HCT116 (cell line): Measurements from ENCODE around the gene MRAS. TPM values are rescaled to one million over a fixed set of nuclear protein-coding genes. Genes with fewer than 3 reads are reported as not detected.
A peak's percentile ranks its signal among the peaks of the same experiment; 100 is the strongest.

ENCODE experiments used
- ATAC-seq: fragments of 200-7000 bp; cut with Tn5 transposase; 2 replicates; pipeline ENCODE4 v1.9.1; 2020; ENCODE audit warnings: mild to moderate bottlenecking, moderate library complexity
- BruUV-seq: library from RNA; stranded (reverse); fragments of 400-500 nt; replicated peaks from 2 replicates; lab custom pipeline; 2021; lab: Mats Ljungman, UMichigan
- CTCF ChIA-PET: fragments of 300-600 bp; sonication (Branson Sonifier 250); formaldehyde crosslinking; loops from one replicate; lab custom pipeline; 2021; ENCODE audit warnings: antibody characterized with exemption; lab: Charles Lee
- POLR2A ChIA-PET: fragments of 300-600, 350-600 bp; sonication (Branson Sonifier 250); formaldehyde crosslinking; loops from one replicate; lab custom pipeline; 2021; ENCODE audit warnings: antibody characterized with exemption; lab: Charles Lee
- RAD21 ChIA-PET, 2 experiments: fragments of 300-600 bp; sonication (Branson Sonifier 250); formaldehyde crosslinking; loops; one replicate each; lab custom pipeline; 2023; ENCODE audit warnings: low total read pairs in 2 of 2; ENCODE audit not compliant: uncharacterized antibody in 2 of 2, unreplicated experiment in 2 of 2, low non-redundant PET in 1 of 2; lab: Charles Lee
- DNase-seq: peaks from one replicate; pipeline ENCODE4 v3.0.0-alpha.2; 2010; ENCODE audit warnings: low read depth, low spot score
- H2AFZ ChIP-seq: fragments of 200-600 bp; shearing (Covaris generic), sonication (generic); 2 replicates; pipeline ENCODE4 v1.6.1; 2017; ENCODE audit warnings: low read depth, mixed run types, mixed read lengths, antibody characterized with exemption, low read length; ENCODE audit not compliant: poor library complexity, severe bottlenecking
- H3K27ac ChIP-seq: 2 replicates; pipeline ENCODE4 v1.5.1; 2012; ENCODE audit warnings: low read depth, low read length
- H3K27me3 ChIP-seq: fragments of 200-600 bp; sonication (generic); 2 replicates; pipeline ENCODE4 v1.6.1; 2016; ENCODE audit warnings: mixed run types, low read length, mixed read lengths; ENCODE audit not compliant: insufficient read depth
- H3K36me3 ChIP-seq, 2 experiments: fragments of 200-500 bp in 1 of 2; fragments of 200-600 bp in 1 of 2; sonication (Bioruptor generic) in 1 of 2; sonication (generic) in 1 of 2; 2 replicates each; pipeline versions ENCODE4 v1.5.1 to v1.6.1; 2014 to 2016; ENCODE audit warnings: low read length in 2 of 2, inconsistent platforms in 1 of 2, mixed read lengths in 1 of 2, mixed run types in 1 of 2; ENCODE audit not compliant: insufficient read depth in 2 of 2, control insufficient read depth in 1 of 2
- H3K4me1 ChIP-seq, 2 experiments: fragments of 200-600 bp in 1 of 2; sonication (generic) in 1 of 2; 2 replicates each; pipeline versions ENCODE4 v1.5.1 to v1.6.1; 2012 to 2017; ENCODE audit warnings: low read length in 2 of 2, inconsistent platforms in 1 of 2, mild to moderate bottlenecking in 1 of 2, mixed read lengths in 1 of 2, mixed run types in 1 of 2, moderate library complexity in 1 of 2; ENCODE audit not compliant: insufficient read depth in 2 of 2, control insufficient read depth in 1 of 2
- H3K4me2 ChIP-seq: fragments of 200-600 bp; sonication (generic); 2 replicates; pipeline ENCODE4 v1.6.1; 2017; ENCODE audit warnings: mixed run types, low read length, mixed read lengths
- H3K4me3 ChIP-seq, 2 experiments: fragments of 200-600 bp in 1 of 2; sonication (generic) in 1 of 2; replicated peaks in 1 of 2; 2 replicates each; pipeline ENCODE4 v1.5.1; 2011 to 2016; ENCODE audit warnings: low read length in 2 of 2, control low read depth in 1 of 2, low read depth in 1 of 2, mild to moderate bottlenecking in 1 of 2, mixed read lengths in 1 of 2, mixed run types in 1 of 2
- H3K79me2 ChIP-seq: fragments of 200-600 bp; sonication (generic); 2 replicates; pipeline ENCODE4 v1.6.1; 2017; ENCODE audit warnings: mild to moderate bottlenecking, mixed run types, low read length, moderate library complexity, mixed read lengths; ENCODE audit not compliant: insufficient read depth
- H3K9ac ChIP-seq: fragments of 200-600 bp; sonication (generic); 2 replicates; pipeline ENCODE4 v1.6.1; 2016; ENCODE audit warnings: low read length, mixed read lengths
- H3K9me2 ChIP-seq: fragments of 200-600 bp; sonication (generic), shearing (Covaris generic); 2 replicates; pipeline ENCODE4 v1.6.1; 2017; ENCODE audit warnings: mixed run types, mild to moderate bottlenecking, moderate library complexity; ENCODE audit not compliant: insufficient read depth
- H3K9me3 ChIP-seq, 2 experiments: fragments of 200-500 bp in 1 of 2; fragments of 200-600 bp in 1 of 2; sonication (Bioruptor generic) in 1 of 2; sonication (generic) in 1 of 2; 2 replicates each; pipeline ENCODE4 v1.6.1; 2014 to 2017; ENCODE audit warnings: low read length in 2 of 2, mixed read lengths in 2 of 2, inconsistent platforms in 1 of 2, low read depth in 1 of 2, mild to moderate bottlenecking in 1 of 2, mixed run types in 1 of 2, moderate library complexity in 1 of 2; ENCODE audit not compliant: control insufficient read depth in 1 of 2, insufficient read depth in 1 of 2
- H4K20me1 ChIP-seq: fragments of 200-600 bp; sonication (generic), shearing (Covaris generic); 2 replicates; pipeline ENCODE4 v1.6.1; 2017; ENCODE audit warnings: mixed run types, mild to moderate bottlenecking, moderate library complexity; ENCODE audit not compliant: insufficient read depth
- RAD21 ChIP-seq: IDR thresholded peaks from 2 replicates; pipeline ENCODE4 v1.6.1; 2012; ENCODE audit warnings: low read depth, mild to moderate bottlenecking
- TCF7L2 ChIP-seq: IDR thresholded peaks from 2 replicates; pipeline ENCODE4 v1.7.0; 2011; ENCODE audit warnings: borderline replicate concordance, inconsistent platforms; ENCODE audit not compliant: insufficient read depth, insufficient read length; ENCODE audit errors: extremely low read depth
- intact Hi-C: fragments of 100-400 bp; cut with micrococcal nuclease; formaldehyde crosslinking; loops from 2 replicates; pipeline ENCODE4 v1.10.0; 2022
- total RNA-seq: library from RNA; stranded (reverse); gene quantifications from one replicate; pipeline ENCODE4 v1.2.1, GENCODE V29; 2021; ENCODE audit not compliant: unreplicated experiment
- TF ChIP-seq, protein P1 (sequence below): IDR thresholded peaks from 2 replicates; pipeline ENCODE4 v1.6.1; 2012
- TF ChIP-seq, protein P2 (sequence below): IDR thresholded peaks from 2 replicates; pipeline ENCODE4 v1.6.1; 2011; ENCODE audit warnings: mild to moderate bottlenecking, low read length, moderate library complexity; ENCODE audit not compliant: insufficient replicate concordance; ENCODE audit errors: extremely low read depth

MRAS gene
- total RNA-seq, 1 experiment from 2014 or later, result 13.5 TPM

DNA sequence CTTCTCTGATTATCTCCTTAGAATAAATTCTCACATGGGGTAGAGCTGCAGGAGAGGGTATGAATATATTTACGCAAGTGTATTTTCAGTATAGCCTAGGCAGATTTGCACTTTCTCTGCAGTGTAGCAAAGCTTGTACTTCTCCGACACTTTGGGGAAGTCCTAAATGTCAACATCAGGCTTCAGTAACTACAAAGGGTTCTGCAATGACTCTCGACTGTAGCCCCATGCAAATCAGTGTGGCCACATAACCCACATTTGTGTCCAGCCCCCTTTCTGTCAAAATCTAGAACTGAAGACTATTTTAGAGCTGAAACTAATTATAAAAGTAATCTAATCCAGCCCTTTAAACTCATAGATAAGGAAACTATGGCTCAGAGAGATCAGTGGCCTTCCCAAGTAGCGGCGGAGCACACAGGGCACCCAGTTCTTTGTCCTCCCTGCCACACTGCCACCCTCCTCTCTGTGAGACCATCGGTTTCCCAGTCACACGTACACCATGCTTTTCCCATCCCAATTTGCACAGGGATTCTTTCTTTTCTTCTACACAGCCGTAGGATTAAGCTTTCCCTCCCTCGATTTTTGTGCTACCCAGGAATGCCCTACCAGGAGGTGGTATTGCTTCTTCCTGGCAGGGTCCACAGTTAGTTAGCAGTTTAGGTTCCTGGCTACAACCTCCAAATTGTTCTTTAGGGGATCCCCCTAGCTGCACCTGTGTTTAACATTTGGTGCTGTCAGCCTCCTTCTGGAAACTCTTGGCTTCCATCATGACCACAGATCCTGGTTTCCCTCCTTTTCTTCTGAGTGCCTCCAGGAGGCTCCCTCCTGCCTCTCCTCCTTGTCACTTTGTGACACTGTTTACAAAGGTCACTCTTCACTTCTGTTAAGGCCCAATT lies 22.9 kb downstream of the MRAS start:
- H3K27ac ChIP-seq, result no peak overlapping the region
- intact Hi-C loops, result no loop called here
- H3K9ac ChIP-seq, result no peak overlapping the region
- H3K4me3 ChIP-seq, result no peak overlapping the region
- no peaks in the 10 kb centered on the region for H3K27me3 ChIP-seq
- peak; percentile 63; the same call in 1 of the 2 replicates for ATAC-seq
- ChIA-PET POLR2A (no interaction called here), RAD21 (no interaction called here), CTCF (no interaction called here)
- no peaks in the 10 kb centered on the region for H3K79me2 ChIP-seq
- no peak overlapping the region for H3K4me2 ChIP-seq
- TF ChIP-seq, protein P1, sequence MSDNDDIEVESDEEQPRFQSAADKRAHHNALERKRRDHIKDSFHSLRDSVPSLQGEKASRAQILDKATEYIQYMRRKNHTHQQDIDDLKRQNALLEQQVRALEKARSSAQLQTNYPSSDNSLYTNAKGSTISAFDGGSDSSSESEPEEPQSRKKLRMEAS, result no peak
- TF ChIP-seq TCF7L2 (no peak), RAD21 (0 out of 2 replicates have a peak, but pooled peaks have one; percentile 12)
- TF ChIP-seq, protein P2, sequence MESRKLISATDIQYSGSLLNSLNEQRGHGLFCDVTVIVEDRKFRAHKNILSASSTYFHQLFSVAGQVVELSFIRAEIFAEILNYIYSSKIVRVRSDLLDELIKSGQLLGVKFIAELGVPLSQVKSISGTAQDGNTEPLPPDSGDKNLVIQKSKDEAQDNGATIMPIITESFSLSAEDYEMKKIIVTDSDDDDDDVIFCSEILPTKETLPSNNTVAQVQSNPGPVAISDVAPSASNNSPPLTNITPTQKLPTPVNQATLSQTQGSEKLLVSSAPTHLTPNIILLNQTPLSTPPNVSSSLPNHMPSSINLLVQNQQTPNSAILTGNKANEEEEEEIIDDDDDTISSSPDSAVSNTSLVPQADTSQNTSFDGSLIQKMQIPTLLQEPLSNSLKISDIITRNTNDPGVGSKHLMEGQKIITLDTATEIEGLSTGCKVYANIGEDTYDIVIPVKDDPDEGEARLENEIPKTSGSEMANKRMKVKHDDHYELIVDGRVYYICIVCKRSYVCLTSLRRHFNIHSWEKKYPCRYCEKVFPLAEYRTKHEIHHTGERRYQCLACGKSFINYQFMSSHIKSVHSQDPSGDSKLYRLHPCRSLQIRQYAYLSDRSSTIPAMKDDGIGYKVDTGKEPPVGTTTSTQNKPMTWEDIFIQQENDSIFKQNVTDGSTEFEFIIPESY, result no peak
- H4K20me1 ChIP-seq, result no peaks in the 10 kb centered on the region
- no peak overlapping the region for H2AFZ ChIP-seq
- no peaks in the 10 kb centered on the region; a peak in 1 of 4 replicates for H3K36me3 ChIP-seq
- H3K4me1 ChIP-seq, result peaks cover 8 to 9% of the 10 kb centered on the region in 2 experiments
- H3K9me3 ChIP-seq, result no peaks in the 10 kb centered on the region
- BruUV-seq, result no TSS peak
- no peaks in the 10 kb centered on the region for H3K9me2 ChIP-seq
- no peak for DNase-seq
